ENCODE measurements around the gene RNF175.

- TF ChIP-seq, protein P1, sequence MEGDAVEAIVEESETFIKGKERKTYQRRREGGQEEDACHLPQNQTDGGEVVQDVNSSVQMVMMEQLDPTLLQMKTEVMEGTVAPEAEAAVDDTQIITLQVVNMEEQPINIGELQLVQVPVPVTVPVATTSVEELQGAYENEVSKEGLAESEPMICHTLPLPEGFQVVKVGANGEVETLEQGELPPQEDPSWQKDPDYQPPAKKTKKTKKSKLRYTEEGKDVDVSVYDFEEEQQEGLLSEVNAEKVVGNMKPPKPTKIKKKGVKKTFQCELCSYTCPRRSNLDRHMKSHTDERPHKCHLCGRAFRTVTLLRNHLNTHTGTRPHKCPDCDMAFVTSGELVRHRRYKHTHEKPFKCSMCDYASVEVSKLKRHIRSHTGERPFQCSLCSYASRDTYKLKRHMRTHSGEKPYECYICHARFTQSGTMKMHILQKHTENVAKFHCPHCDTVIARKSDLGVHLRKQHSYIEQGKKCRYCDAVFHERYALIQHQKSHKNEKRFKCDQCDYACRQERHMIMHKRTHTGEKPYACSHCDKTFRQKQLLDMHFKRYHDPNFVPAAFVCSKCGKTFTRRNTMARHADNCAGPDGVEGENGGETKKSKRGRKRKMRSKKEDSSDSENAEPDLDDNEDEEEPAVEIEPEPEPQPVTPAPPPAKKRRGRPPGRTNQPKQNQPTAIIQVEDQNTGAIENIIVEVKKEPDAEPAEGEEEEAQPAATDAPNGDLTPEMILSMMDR (conservative IDR thresholded peaks at IDR 0.05), result no peak
- TF ChIP-seq EZH2 (IDR thresholded peaks at IDR 0.05; ENCODE audit: low read depth), result no peak
Observed at GRCh38 chr4:153679486-153679885, 80.3 kb downstream of the RNF175 start.
